Liver (tissue), 9 donors: Measurements from ENCODE around the gene NLGN4X. TPM values are rescaled to one million over a fixed set of nuclear protein-coding genes. Genes with fewer than 3 reads are reported as not detected.

Experiments
- DNase-seq: peaks from one replicate; pipeline ENCODE4 v3.0.0-alpha.2; 2017; ENCODE audit warnings: low spot score
- H3K27ac ChIP-seq, 2 donors: one replicate each; pipeline ENCODE4 v1.7.0; 2013; ENCODE audit warnings: inconsistent platforms in 2 of 2, low read length in 2 of 2, control low read depth in 1 of 2, low read depth in 1 of 2, mild to moderate bottlenecking in 1 of 2
- H3K27me3 ChIP-seq, 4 donors: one replicate each; pipeline versions ENCODE4 v1.6.1 to v1.7.0; 2013; ENCODE audit warnings: low read length in 3 of 4, inconsistent platforms in 1 of 4, mild to moderate bottlenecking in 1 of 4, moderate library complexity in 1 of 4; ENCODE audit not compliant: control insufficient read depth in 4 of 4, insufficient read depth in 4 of 4
- H3K36me3 ChIP-seq, 4 donors: one replicate each; pipeline versions ENCODE4 v1.6.1 to v1.7.0; 2013; ENCODE audit warnings: low read length in 3 of 4, mild to moderate bottlenecking in 3 of 4, low read depth in 1 of 4, moderate library complexity in 1 of 4; ENCODE audit not compliant: control insufficient read depth in 4 of 4, insufficient read depth in 3 of 4
- H3K4me1 ChIP-seq, 4 donors: one replicate each; pipeline versions ENCODE4 v1.6.1 to v1.7.0; 2013; ENCODE audit warnings: low read length in 3 of 4, mild to moderate bottlenecking in 3 of 4, moderate library complexity in 1 of 4; ENCODE audit not compliant: control insufficient read depth in 4 of 4, insufficient read depth in 4 of 4
- H3K4me3 ChIP-seq, 3 donors: one replicate each; pipeline versions ENCODE4 v1.6.1 to v1.7.0; 2013; ENCODE audit warnings: low read length in 3 of 3, control low read depth in 1 of 3, low read depth in 1 of 3, mild to moderate bottlenecking in 1 of 3
- H3K9ac ChIP-seq, 2 donors: one replicate each; pipeline ENCODE4 v1.7.0; 2013; ENCODE audit warnings: low read length in 2 of 2, mild to moderate bottlenecking in 2 of 2, moderate library complexity in 2 of 2, control low read depth in 1 of 2, low read depth in 1 of 2
- H3K9me3 ChIP-seq, 4 donors: one replicate each; pipeline versions ENCODE4 v1.6.1 to v1.7.0; 2013; ENCODE audit warnings: low read length in 3 of 4; ENCODE audit not compliant: control insufficient read depth in 4 of 4
- ATF3 ChIP-seq: IDR thresholded peaks from 2 replicates; pipeline ENCODE4 v1.6.1; 2016; ENCODE audit warnings: antibody characterized with exemption
- CTCF ChIP-seq: fragments of 150-350 bp; IDR thresholded peaks from 2 replicates; pipeline ENCODE4 v1.5.1; 2017; ENCODE audit warnings: improper control_type of control experiment, low read depth, low read length; ENCODE audit not compliant: missing input control
- FOXA1 ChIP-seq: IDR thresholded peaks from 2 replicates; pipeline ENCODE4 v1.6.1; 2016; ENCODE audit warnings: antibody characterized with exemption
- HNF4A ChIP-seq, 2 donors: conservative IDR thresholded peaks; 2 replicates each; pipeline ENCODE4 v1.6.1; 2016; ENCODE audit warnings: antibody characterized with exemption in 2 of 2, mild to moderate bottlenecking in 2 of 2
- JUND ChIP-seq, 2 donors: IDR thresholded peaks; 2 replicates each; pipeline ENCODE4 v1.6.1; 2016; ENCODE audit warnings: antibody characterized with exemption in 2 of 2
- NR2F2 ChIP-seq: IDR thresholded peaks from 2 replicates; pipeline ENCODE4 v1.6.1; 2016; ENCODE audit warnings: antibody characterized with exemption
- RAD21 ChIP-seq, 2 donors: IDR thresholded peaks; 2 replicates each; pipeline ENCODE4 v1.6.1; 2016; ENCODE audit warnings: antibody characterized with exemption in 2 of 2, mild to moderate bottlenecking in 2 of 2
- WGBS: extraction: QIAGEN DNeasy Blood & Tissue Kit; methylation state at CpG from one replicate; pipeline ENCODE4 v1.1.7; 2013; 5-methylcytosine and 5-hydroxymethylcytosine counted together
- polyA plus RNA-seq, 2 donors: library from polyadenylated mRNA; stranded (reverse) in 1 of 2; unstranded in 1 of 2; fragments of 200-250 nt in 1 of 2; fragments of >200 nt in 1 of 2; fragmentation: Nextera tagmentation in 1 of 2; extraction: Ambion mirVana in 1 of 2; gene quantifications; one replicate each; pipeline versions ENCODE4 v1.2.1 to v1.2.3, GENCODE V29; 2013 to 2015
- total RNA-seq, 2 donors: library from RNA; depleted of rRNA; stranded (reverse); fragments of >200 nt; gene quantifications; one replicate each; pipeline ENCODE4 v1.2.3, GENCODE V29; 2014
- TF ChIP-seq, protein P1 (sequence below): IDR thresholded peaks from 2 replicates; pipeline ENCODE4 v1.6.1; 2016; ENCODE audit warnings: antibody characterized with exemption, mild to moderate bottlenecking
- TF ChIP-seq, protein P2 (sequence below): IDR thresholded peaks from 2 replicates; pipeline ENCODE4 v1.6.1; 2016; ENCODE audit warnings: antibody characterized with exemption
- donor health status: healthy.
- donor health status: healthy.
- donor health status: healthy.
- donor health status: healthy.
- donor health status: healthy.

The NLGN4X gene
- total and polyA plus RNA-seq, 4 donors = 0.33 to 2.8 (median 0.93) TPM

- H3K9ac ChIP-seq = no peak overlapping the region
- H3K4me3 ChIP-seq = peak overlapping the region in 1 of 3 donors; percentile 54
- DNase-seq = no peak
- no peaks in the 10 kb centered on the region for H3K9me3 ChIP-seq
- H3K27ac ChIP-seq = no peak overlapping the region
- H3K27me3 ChIP-seq = no peaks in the 10 kb centered on the region
- WGBS = 8% methylated on average over 17 of the region's 17 CpGs
- no peak for TF ChIP-seq JUND (IDR thresholded peaks at IDR 0.05)
- no peak for TF ChIP-seq RAD21 (IDR thresholded peaks at IDR 0.05)
- no peak for TF ChIP-seq CTCF
- TF ChIP-seq FOXA1 = no peak
- H3K36me3 ChIP-seq = no peaks in the 10 kb centered on the region
- peaks cover 0 to 18% (median 13%) of the 10 kb centered on the region in 4 donors for H3K4me1 ChIP-seq
These were observed 3.3 kb downstream of the NLGN4X start for GRCh38 chrX:6225288-6225910.

GRCh38 chrX:6223516-6223915, 5.2 kb downstream of the NLGN4X start:
- H3K27me3 ChIP-seq = no peaks in the 10 kb centered on the region
- TF ChIP-seq FOXA1 = no peak
- TF ChIP-seq NR2F2 = no peak
- TF ChIP-seq, protein P1, sequence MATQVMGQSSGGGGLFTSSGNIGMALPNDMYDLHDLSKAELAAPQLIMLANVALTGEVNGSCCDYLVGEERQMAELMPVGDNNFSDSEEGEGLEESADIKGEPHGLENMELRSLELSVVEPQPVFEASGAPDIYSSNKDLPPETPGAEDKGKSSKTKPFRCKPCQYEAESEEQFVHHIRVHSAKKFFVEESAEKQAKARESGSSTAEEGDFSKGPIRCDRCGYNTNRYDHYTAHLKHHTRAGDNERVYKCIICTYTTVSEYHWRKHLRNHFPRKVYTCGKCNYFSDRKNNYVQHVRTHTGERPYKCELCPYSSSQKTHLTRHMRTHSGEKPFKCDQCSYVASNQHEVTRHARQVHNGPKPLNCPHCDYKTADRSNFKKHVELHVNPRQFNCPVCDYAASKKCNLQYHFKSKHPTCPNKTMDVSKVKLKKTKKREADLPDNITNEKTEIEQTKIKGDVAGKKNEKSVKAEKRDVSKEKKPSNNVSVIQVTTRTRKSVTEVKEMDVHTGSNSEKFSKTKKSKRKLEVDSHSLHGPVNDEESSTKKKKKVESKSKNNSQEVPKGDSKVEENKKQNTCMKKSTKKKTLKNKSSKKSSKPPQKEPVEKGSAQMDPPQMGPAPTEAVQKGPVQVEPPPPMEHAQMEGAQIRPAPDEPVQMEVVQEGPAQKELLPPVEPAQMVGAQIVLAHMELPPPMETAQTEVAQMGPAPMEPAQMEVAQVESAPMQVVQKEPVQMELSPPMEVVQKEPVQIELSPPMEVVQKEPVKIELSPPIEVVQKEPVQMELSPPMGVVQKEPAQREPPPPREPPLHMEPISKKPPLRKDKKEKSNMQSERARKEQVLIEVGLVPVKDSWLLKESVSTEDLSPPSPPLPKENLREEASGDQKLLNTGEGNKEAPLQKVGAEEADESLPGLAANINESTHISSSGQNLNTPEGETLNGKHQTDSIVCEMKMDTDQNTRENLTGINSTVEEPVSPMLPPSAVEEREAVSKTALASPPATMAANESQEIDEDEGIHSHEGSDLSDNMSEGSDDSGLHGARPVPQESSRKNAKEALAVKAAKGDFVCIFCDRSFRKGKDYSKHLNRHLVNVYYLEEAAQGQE = no peak
- peaks cover 0 to 18% (median 13%) of the 10 kb centered on the region in 4 donors for H3K4me1 ChIP-seq
- no peak overlapping the region for H3K27ac ChIP-seq
- H3K9ac ChIP-seq = no peak overlapping the region
- H3K9me3 ChIP-seq = no peaks in the 10 kb centered on the region
- no peak overlapping the region for H3K4me3 ChIP-seq
- 46% methylated on average over 3 of the region's 3 CpGs for WGBS
- H3K36me3 ChIP-seq = no peaks in the 10 kb centered on the region
- DNase-seq = no peak

GRCh38 chrX:6210230-6210629, 18.4 kb downstream of the NLGN4X start:
- no peaks in the 10 kb centered on the region for H3K4me1 ChIP-seq
- H3K4me3 ChIP-seq = no peak overlapping the region
- H3K27ac ChIP-seq = no peak overlapping the region
- DNase-seq = no peak
- no peaks in the 10 kb centered on the region for H3K9me3 ChIP-seq
- TF ChIP-seq HNF4A (conservative IDR thresholded peaks at IDR 0.05) = no peak
- TF ChIP-seq, protein P1 = no peak
- TF ChIP-seq, protein P2, sequence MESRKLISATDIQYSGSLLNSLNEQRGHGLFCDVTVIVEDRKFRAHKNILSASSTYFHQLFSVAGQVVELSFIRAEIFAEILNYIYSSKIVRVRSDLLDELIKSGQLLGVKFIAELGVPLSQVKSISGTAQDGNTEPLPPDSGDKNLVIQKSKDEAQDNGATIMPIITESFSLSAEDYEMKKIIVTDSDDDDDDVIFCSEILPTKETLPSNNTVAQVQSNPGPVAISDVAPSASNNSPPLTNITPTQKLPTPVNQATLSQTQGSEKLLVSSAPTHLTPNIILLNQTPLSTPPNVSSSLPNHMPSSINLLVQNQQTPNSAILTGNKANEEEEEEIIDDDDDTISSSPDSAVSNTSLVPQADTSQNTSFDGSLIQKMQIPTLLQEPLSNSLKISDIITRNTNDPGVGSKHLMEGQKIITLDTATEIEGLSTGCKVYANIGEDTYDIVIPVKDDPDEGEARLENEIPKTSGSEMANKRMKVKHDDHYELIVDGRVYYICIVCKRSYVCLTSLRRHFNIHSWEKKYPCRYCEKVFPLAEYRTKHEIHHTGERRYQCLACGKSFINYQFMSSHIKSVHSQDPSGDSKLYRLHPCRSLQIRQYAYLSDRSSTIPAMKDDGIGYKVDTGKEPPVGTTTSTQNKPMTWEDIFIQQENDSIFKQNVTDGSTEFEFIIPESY = no peak
- no peak for TF ChIP-seq ATF3
- no peaks in the 10 kb centered on the region for H3K27me3 ChIP-seq
- H3K9ac ChIP-seq = no peak overlapping the region
- H3K36me3 ChIP-seq = no peaks in the 10 kb centered on the region
- WGBS = 85% methylated on average over 8 of the region's 8 CpGs
